HEK293 (cell line): ENCODE data around the gene IQCH.
A peak's percentile ranks its signal among the peaks of the same experiment; 100 is the strongest.

Experiments
- CTCF ChIA-PET: fragments of 350-600 bp; formaldehyde crosslinking; extraction: SDS; loops from one replicate; lab custom pipeline; 2021; ENCODE audit warnings: antibody characterized with exemption; lab: Yijun Ruan, JAX
- POLR2A ChIA-PET: fragments of 300-600 bp; formaldehyde crosslinking; extraction: SDS; loops from one replicate; lab custom pipeline; 2020; ENCODE audit warnings: antibody characterized with exemption, inconsistent platforms; lab: Yijun Ruan, JAX
- H3K27ac ChIP-seq: fragments of 200-500 bp; sonication (Bioruptor generic); 2 replicates; pipeline ENCODE4 v1.5.1; 2014; ENCODE audit warnings: low read depth, low read length, control low read depth, inconsistent platforms; ENCODE audit errors: extremely low read depth
- H3K36me3 ChIP-seq, 2 experiments: fragments of 200-500 bp in 1 of 2; sonication (Bioruptor generic) in 1 of 2; 1 replicate in 1 of 2; 2 replicates in 1 of 2; pipeline ENCODE4 v1.5.1; 2014 to 2017; ENCODE audit warnings: inconsistent platforms in 2 of 2, low read length in 2 of 2; ENCODE audit not compliant: control insufficient read depth in 2 of 2, insufficient read depth in 1 of 2
- H3K4me1 ChIP-seq: fragments of 200-500 bp; sonication (Bioruptor generic); 2 replicates; pipeline ENCODE4 v1.5.1; 2014; ENCODE audit warnings: mild to moderate bottlenecking, low read length, inconsistent platforms; ENCODE audit not compliant: control insufficient read depth, insufficient read depth
- H3K4me3 ChIP-seq: 2 replicates; pipeline ENCODE4 v1.5.1; 2011; ENCODE audit warnings: low read depth, mild to moderate bottlenecking, control low read depth, low read length, moderate library complexity
- H3K9me3 ChIP-seq: fragments of 200-500 bp; sonication (Bioruptor generic); 2 replicates; pipeline ENCODE4 v1.5.1; 2014; ENCODE audit warnings: low read depth, low read length, inconsistent platforms; ENCODE audit not compliant: control insufficient read depth, insufficient read depth
- EGR2 ChIP-seq: fragments of 450-650 bp; formaldehyde crosslinking; IDR thresholded peaks from 2 replicates; pipeline ENCODE4 v1.5.1; 2016; ENCODE audit warnings: low read depth, missing biosample characterization, missing genetic modification characterization
- HIC1 ChIP-seq: fragments of 450-650 bp; formaldehyde crosslinking; IDR thresholded peaks from 2 replicates; pipeline ENCODE4 v1.5.1; 2016; ENCODE audit warnings: missing biosample characterization, missing genetic modification characterization
- KLF8 ChIP-seq: fragments of 450-650 bp; formaldehyde crosslinking; IDR thresholded peaks from 2 replicates; pipeline ENCODE4 v1.5.1; 2016; ENCODE audit warnings: missing biosample characterization, missing genetic modification characterization
- OSR2 ChIP-seq: fragments of 450-650 bp; formaldehyde crosslinking; IDR thresholded peaks from 2 replicates; pipeline ENCODE4 v1.5.1; 2016; ENCODE audit warnings: missing biosample characterization, missing genetic modification characterization
- PRDM1 ChIP-seq: fragments of 450-650 bp; formaldehyde crosslinking; IDR thresholded peaks from 2 replicates; pipeline ENCODE4; 2016; ENCODE audit warnings: missing biosample characterization, missing genetic modification characterization
- ZBTB49 ChIP-seq: fragments of 450-650 bp; formaldehyde crosslinking; IDR thresholded peaks from 2 replicates; pipeline ENCODE4 v1.5.1; 2016; ENCODE audit warnings: missing biosample characterization, missing genetic modification characterization, low read depth
- ZFP41 ChIP-seq: fragments of 450-650 bp; formaldehyde crosslinking; IDR thresholded peaks from 2 replicates; pipeline ENCODE4 v1.5.1; 2016; ENCODE audit warnings: missing biosample characterization, missing genetic modification characterization, borderline replicate concordance
- ZNF138 ChIP-seq: fragments of 450-650 bp; formaldehyde crosslinking; IDR thresholded peaks from 2 replicates; pipeline ENCODE4 v1.5.1; 2016; ENCODE audit warnings: missing biosample characterization, missing genetic modification characterization, borderline replicate concordance
- ZNF324 ChIP-seq: fragments of 450-650 bp; formaldehyde crosslinking; IDR thresholded peaks from 2 replicates; pipeline ENCODE4 v1.5.1; 2016; ENCODE audit warnings: missing biosample characterization, missing genetic modification characterization
- ZNF341 ChIP-seq: fragments of 450-650 bp; formaldehyde crosslinking; IDR thresholded peaks from 2 replicates; pipeline ENCODE4; 2016; ENCODE audit warnings: low read depth, missing biosample characterization, missing genetic modification characterization
- ZNF350 ChIP-seq: fragments of 450-650 bp; formaldehyde crosslinking; IDR thresholded peaks from 2 replicates; pipeline ENCODE4 v1.5.0; 2017; ENCODE audit warnings: missing biosample characterization, mild to moderate bottlenecking, missing genetic modification characterization
- ZNF391 ChIP-seq: fragments of 450-650 bp; formaldehyde crosslinking; IDR thresholded peaks from 2 replicates; pipeline ENCODE4 v1.5.1; 2016; ENCODE audit warnings: low read depth, missing biosample characterization, missing genetic modification characterization, borderline replicate concordance
- ZNF423 ChIP-seq: fragments of 450-650 bp; formaldehyde crosslinking; IDR thresholded peaks from 2 replicates; pipeline ENCODE4 v1.5.1; 2016; ENCODE audit warnings: missing biosample characterization, missing genetic modification characterization
- ZNF530 ChIP-seq: fragments of 450-650 bp; formaldehyde crosslinking; IDR thresholded peaks from 2 replicates; pipeline ENCODE4 v1.5.1; 2016; ENCODE audit warnings: low read depth, missing biosample characterization, missing genetic modification characterization
- ZNF596 ChIP-seq: fragments of 450-650 bp; IDR thresholded peaks from 2 replicates; pipeline ENCODE4 v1.5.0; 2018; ENCODE audit warnings: missing biosample characterization, mild to moderate bottlenecking, missing genetic modification characterization, moderate library complexity
- ZNF747 ChIP-seq: fragments of 450-650 bp; formaldehyde crosslinking; IDR thresholded peaks from 2 replicates; pipeline ENCODE4 v1.5.1; 2016; ENCODE audit warnings: missing biosample characterization, missing genetic modification characterization

The IQCH gene

GRCh38 chr15:67350042-67350441 lies 95.5 kb downstream of the IQCH start:
- Histone ChIP-seq H3K27ac (no peak overlapping the region), H3K36me3 (no peaks in the 10 kb centered on the region), H3K4me1 (no peaks in the 10 kb centered on the region), H3K4me3 (no peak overlapping the region), H3K9me3 (peaks cover 3% of the 10 kb centered on the region; the same call in 1 of the 2 replicates)
- TF ChIP-seq EGR2 (tag by site-specific recombination) = no peak
- no peak for TF ChIP-seq HIC1 (tag by site-specific recombination)
- TF ChIP-seq ZNF341 (tag by site-specific recombination) = no peak
- TF ChIP-seq ZNF324 (tag by site-specific recombination) = no peak
- no peak for TF ChIP-seq ZNF350 (tag by site-specific recombination)
- no peak for TF ChIP-seq ZNF596 (tag by site-specific recombination)
- no peak for TF ChIP-seq KLF8
- CTCF ChIA-PET = interaction anchor here (0.7 kb wide), 1 partner anchor 117 kb away, joined by 3 read pairs; no protein-coding TSS in a partner anchor
- POLR2A ChIA-PET = no interaction called here

GRCh38 chr15:67358391-67358790 lies 103.8 kb downstream of the IQCH start:
- no peak for TF ChIP-seq ZNF747
- peak; percentile 44; the same call in 1 of the 2 replicates for TF ChIP-seq PRDM1 (tag by site-specific recombination)
- TF ChIP-seq, all 188 proteins: peak for 1
- POLR2A ChIA-PET = no interaction called here
- CTCF ChIA-PET = interaction anchor here (0.6 kb wide), 1 partner anchor 358 kb away, joined by 3 read pairs; no protein-coding TSS in a partner anchor
- H3K9me3 ChIP-seq = no peaks in the 10 kb centered on the region
- H3K27ac ChIP-seq = no peak overlapping the region
- H3K4me3 ChIP-seq = no peak overlapping the region
- no peaks in the 10 kb centered on the region for H3K36me3 ChIP-seq
- H3K4me1 ChIP-seq = 0 out of 2 replicates have a peak, but pooled peaks cover 2% of the 10 kb centered on the region

GRCh38 chr15:67358812-67359211 lies 104.2 kb downstream of the IQCH start:
- no peak for TF ChIP-seq ZNF530 (tag by site-specific recombination)
- no peak for TF ChIP-seq OSR2 (tag by site-specific recombination)
- TF ChIP-seq ZNF138 (tag by site-specific recombination) = no peak
- no peak for TF ChIP-seq ZBTB49 (tag by site-specific recombination)
- TF ChIP-seq ZNF391 (tag by site-specific recombination) = no peak
- no peak for TF ChIP-seq ZNF423
- TF ChIP-seq ZFP41 (tag by site-specific recombination) = no peak
- Histone ChIP-seq H3K9me3 (no peaks in the 10 kb centered on the region), H3K27ac (no peak overlapping the region), H3K4me3 (no peak overlapping the region), H3K36me3 (no peaks in the 10 kb centered on the region), H3K4me1 (0 out of 2 replicates have a peak, but pooled peaks cover 2% of the 10 kb centered on the region)
- POLR2A ChIA-PET = no interaction called here
- CTCF ChIA-PET = interaction anchor here (0.5 kb wide), 1 partner anchor 317 kb away, joined by 3 read pairs; no protein-coding TSS in a partner anchor
